Activated T-helper 1 cell treated with Interleukin-2 at 50 U/mL for 16 hours (primary cell): ENCODE measurements around the gene CCDC40.

Experiments
- DNase-seq: peaks from one replicate; pipeline ENCODE4 v3.0.0-alpha.2; 2020; ENCODE audit warnings: low read depth

The CCDC40 gene

GRCh38 chr17:80000136-80000535 is 36.3 kb upstream of the CCDC40 start:
- no peak for DNase-seq

DNA sequence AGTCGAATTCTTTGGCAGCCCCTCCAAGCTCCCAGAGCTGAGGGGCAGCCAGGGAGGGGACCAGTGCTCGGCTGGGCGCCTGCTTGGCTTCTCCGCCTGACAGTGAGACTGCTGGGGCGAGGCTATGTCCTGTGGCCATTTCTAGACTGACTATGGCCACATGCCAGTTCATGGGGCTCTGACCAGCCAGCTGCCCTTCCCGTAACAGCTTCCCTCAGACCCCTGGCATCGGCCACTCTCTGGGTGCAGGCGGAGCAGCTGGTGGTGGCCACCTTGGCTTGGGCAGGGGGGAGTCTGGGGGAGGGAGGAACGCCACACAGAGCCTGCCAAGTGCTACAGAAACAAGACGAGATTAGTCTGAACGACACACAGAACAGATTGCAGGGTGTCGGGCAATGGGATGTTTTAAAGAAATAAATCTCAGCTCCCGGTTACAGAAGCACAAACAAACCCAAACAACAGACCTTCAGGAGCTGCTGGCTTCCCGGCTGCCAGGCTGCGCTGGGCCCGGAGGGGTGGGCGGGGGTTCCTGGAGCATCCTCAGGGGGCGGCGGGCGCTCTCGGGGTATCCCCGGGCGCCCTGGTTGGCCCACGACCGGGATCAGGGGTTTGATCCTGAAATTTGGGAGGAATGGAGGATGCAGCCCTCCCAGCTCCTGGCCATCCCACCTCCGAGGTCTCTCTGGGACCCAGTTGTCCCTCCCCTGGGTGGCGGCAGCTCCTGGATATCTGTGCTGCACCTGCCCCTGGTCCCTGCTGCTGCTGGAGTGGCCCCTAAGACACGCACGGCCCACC is 35.3 kb upstream of the CCDC40 start:
- no peak for DNase-seq

DNA sequence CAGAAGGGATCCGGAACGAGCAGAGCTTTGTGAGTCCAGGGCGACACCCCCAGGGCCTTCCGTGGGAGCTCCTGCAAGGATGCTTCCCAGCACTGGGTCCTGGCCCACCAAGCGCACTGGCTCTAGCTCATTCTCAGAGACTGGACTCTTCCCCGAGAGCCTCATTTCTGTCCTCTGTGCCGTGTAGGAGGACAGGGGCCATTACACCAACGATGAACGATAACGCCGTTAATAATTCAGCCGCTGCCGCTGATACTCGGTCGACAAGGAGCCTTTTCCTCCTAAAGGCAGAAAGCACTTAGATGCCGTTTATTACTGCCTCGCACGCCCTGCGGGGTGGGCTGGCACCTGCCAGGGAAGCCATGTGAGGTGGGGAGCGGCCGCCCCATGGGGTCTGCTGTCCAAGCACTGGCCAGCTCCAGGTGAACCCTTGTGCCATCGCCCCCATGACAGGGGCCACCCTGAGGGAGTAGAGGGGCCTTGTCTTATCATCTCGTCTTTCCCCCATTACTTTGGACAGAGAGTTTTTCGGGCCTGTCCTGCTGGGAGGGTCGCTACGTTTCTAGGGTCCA is 34.3 kb upstream of the CCDC40 start:
- no peak for DNase-seq

DNA sequence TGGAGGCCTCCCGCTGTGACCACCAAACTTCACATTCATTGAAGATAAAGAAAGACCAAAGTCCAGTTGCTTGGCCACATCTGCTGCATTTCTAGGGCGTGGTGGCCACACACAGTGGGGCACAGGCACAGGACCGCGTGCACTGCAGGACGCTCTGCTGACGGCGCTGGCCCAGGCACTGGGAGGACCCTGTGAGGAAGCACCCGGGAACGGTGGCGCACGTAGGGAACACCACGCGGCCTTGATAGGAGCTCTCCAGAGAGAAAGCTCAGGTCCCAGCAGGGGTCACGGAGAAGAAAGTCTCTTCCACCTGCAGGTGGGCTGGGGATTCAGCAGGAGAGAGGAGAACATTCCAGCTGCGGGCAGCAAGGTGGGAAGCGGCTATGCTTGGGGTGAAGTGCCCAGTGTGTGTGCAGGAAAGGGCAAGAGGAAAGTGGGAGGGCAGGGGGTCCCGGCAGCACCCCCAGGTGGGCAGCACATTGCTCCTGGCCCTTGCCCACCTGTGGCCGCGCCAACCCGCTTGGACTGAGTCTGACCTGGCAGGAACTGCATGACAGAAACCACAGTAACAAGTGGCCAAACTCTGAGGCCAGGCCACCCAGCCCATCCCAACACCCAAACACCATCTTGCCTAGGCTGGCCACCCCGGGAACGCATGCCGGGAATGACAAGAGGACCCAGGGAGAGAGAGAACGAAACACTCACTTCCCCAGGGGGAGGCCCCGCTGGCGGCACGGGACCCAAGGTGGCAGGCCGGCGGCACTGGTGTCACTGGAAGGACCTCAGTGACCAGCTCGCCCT is 33.6 kb upstream of the CCDC40 start:
- no peak for DNase-seq

- no peak for DNase-seq
These were observed 32.5 kb upstream of the CCDC40 start for GRCh38 chr17:80003969-80004368.

DNA sequence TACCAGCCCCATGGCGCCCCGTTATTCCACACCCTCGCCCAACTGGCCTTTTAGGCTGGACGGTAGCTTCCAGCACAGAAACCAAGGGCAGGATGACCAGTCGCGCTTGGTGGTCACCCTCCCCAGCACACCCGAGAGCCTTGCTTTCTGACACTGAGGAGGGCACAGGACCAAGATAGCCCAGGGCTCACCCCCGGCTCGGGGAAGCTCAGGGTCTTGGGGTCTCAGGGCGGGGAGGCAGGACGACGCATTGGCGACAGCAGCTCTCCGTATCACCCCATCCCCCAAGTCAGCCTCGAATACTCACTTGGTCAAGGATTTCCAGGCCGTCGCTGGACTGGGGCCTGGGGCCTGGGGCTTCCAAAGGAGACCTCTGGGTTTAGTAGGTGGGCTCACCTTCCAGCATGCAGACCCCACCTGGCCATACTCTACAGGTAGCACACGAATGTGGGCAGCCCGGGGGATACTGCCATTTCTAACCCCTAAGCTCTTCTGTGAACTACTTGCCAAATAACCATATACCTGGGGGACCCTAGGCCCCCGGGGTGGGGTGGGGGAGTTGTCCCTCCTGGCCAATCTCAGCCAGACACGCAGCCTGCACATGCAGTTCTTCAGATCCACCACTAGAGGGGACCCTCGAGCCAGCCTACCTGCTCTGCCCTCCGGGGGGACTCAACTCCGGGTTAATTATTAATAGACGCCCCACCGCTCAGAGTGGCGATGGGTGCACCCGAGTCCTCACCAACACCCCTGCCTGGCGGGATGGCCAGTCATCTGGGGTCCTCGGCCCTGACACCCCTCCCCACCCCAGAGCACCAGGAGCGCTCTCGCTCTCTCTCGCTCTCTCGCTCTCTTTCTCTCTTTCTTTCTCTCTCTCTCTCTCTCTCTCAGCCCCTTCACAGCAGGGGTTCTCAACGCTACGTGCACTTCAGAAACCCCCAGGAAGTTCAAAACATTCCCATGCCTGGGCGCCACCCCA is 30.8 kb upstream of the CCDC40 start:
- DNase-seq, result peak; percentile 39

DNA sequence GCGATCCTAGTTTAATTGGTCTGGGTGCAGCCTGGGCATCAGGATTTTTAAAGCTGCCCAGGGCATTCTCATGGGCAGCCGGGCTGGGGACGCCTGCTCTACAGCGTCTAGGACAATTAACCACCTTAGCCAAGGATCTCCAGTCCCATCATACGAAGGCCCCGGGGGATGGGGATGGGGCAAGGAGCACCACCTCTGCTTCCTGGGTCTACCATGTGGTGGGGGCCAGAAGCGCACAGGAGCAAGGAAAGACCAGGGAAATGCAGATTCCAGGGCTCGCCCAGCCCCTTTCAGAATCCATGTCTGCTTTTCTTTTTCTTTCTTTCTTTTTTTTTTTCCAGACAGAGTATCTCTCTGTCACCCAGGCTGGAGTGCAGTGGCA is 30.1 kb upstream of the CCDC40 start:
- DNase-seq, result no peak

DNA sequence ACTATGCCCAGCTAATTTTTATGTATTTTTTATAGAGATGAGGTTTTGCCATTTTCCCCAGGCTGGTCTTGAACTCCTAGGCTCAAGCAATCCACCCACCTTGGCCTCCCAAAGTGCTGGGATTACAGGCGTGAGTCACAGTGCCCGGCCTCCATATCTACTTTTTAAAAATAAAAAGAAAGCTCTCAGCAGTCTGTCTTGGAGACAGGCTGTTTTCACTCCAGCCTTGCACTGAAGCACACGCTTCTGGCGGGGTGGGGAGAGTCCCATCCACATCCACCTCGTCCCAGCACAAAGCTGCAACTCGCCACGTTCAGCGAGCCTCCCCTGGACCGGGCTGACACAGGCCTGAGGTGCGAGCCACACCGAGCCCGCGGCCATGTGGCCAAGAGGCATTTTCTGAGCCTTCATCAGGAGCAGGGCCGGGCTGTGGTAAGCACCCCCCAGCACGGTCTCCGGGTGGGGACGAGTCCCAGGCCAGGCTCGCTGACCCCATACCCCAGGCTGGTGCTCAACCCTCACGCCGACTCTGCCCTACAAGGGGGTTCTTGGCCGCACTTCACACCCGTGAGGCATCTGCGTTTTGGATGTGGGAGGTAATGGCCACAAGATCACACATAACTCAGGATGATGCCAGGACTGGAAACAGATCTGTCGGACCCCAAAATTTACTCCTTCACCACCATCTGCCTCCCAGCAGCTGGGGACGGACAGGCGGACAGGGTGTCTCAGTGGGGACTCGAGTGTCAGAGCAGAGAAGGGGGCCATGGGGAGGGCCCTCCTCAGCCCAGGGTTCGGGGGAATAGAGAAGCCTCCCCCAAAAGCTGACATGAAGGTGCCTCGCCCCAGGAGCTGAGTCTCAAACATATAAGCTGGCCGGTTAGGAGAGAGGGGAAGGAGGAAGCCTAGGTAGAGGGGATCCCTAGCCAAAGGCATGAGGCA is 29.4 kb upstream of the CCDC40 start:
- DNase-seq, result no peak

GRCh38 chr17:80007939-80008338 is 28.5 kb upstream of the CCDC40 start:
- DNase-seq, result no peak

DNA sequence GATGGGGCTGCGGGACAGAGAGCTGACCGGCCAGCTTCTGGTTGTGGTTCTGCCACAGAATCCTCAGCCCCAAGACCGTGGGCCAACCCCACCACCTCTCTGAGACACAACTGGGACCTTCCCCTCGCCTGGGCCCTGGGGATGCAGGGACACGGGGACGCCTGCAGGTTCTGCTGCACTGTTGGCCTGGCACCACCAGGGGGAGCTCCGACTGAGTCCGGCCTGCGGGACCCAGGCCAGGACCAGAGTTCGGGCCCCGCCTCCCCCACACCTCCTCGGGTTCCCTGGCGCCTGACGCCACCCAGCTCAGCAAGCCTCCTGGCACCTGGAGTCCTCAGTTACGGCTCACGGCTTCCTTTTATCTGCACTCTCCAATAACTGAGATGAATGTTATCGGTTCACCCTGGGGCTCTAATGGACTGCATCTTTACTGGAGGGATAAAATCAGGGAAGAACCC is 28.0 kb upstream of the CCDC40 start:
- peak; percentile 57 for DNase-seq

GRCh38 chr17:80008848-80009247 is 27.6 kb upstream of the CCDC40 start:
- DNase-seq, result no peak

DNA sequence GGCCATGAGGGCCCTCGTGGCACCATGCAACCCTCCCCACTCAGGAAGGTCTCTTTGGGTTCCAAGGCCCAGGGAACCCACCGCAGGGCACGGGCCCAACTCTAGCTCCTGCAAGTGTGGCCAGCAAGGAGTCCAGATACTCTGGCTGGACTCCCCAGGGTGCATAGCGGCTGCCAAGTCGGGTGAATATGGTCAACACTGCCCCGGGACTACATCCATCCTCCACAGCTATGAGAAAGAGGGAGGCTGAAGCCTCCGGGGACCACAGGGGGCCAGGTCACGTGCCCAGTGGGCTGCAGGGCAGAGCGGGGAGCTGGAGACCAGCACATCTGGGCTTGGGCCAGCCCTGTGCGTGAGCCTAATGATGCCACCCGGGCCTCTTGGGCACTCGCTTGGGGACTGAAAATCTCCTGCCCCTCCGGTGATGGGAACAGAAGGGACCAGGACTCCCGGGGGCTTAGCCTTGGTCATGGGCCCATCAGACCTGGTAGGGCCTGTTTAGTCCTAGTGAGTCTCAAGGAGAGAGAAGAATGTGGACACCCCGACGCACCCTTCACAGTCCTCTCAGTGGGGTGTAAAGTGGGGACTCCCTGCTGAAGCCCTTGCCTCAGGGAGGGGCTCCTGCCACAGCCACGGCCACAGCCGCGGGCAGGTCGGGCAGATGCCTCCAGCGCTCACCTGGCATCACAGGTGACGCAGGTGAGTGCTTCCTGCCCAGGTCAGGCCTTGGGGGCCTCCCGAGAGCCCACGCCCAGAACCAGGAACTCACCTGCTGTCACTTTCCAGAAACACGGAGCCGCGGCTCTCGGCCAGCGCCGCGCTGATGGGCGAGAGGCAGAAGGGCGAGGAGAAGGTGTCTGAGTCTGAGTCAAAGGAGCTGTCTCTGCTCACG is 26.8 kb upstream of the CCDC40 start:
- no peak for DNase-seq

DNA sequence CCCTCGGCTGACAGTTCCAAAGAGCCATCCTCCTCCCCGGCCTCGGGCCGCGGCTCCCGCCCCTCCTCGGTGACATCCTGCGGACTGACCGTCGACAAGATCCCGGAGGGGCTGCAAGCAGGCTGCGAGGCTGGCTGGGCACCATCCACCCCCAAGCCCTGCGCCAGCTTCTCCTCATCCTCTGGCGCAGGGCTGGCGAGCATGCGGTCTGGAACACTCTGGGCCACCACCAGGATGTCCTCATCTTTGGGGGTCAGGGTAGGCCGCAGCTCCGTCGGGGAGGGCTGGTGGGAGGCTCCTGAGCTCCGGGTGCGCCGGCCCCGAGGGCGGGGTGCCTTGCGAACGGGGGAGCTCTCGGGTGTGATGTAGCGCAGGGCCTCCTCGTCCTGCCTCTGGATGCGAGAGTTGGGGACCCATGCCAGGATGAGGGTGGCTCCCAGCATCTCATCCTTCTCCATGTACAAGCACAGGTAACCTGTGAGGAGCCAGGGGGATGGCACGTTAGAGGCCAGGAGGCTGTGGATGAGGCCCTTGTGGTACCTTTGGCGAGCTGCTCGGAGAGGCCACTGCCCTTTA is 26.1 kb upstream of the CCDC40 start:
- DNase-seq, result no peak

DNA sequence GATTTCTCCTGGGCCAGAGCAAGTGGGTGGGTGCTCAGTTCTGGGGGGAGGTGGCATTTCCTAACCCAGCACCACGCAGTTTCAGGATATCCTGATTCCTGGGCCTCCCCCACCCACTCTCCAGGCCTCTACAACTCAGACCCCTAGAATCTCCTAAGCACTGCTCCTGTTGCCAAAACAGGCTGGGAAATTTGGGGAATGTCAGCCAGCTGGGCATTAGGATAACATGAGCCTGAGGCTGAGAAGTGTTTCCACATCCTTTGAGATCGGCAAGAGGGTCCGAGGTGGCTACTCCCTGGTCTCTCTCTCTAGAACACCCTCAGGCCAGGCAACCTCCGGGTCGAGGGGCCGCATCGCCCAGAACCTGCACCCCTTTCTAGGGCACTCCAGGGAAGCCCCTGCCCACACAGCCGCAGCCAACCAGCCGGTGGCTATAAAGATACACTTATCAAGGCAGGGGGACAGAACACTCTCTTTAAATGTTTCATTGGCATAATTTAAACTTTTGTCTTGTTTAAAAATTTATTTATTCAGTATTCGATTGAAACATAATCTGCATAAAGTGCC is 24.4 kb upstream of the CCDC40 start:
- no peak for DNase-seq

DNA sequence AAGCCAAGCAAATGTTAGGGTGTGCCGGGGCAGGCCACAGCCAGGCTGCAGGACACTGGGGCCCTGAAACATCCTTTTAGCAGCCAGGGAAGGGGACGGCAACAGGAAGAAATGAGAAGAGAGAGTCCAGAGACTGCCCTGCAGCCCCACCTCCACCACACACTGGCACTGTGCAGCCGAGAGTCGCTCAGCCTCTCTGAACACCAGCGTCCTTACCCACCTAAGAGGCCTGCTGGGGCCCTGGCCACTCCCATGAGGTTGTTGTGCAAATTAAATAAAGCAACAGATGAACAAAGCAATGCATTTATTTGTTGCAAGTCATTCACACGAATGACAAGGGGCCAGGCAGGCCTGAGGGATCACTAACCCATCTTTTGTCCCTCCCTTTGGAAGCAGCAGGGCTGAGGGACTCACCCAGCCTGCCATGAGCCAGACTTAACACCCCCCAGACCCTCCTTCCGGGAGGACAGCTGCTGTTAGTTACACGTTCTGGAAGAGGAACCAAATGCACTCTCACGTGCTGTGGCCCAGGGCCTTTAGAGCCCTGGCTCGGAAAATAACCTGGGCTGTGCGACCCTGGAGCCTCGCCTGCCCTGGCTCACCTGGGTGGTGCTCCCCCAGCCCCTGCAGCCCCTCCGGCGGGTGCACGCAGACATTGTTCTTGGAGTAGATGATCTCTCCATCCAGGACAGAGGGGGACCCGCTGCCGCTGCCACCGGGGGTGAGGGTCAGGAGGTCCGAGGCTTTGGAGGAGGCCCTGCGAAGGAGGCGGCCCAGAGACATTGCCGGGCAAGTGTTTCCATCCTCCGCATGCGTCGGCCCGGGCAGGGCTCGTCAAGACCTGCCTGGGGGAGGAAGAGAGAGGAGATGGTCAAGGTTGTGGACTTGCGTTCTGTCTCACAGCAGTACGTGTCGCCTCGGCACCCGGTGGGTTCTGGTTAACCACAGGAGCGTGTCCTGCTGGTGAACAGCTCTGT is 23.4 kb upstream of the CCDC40 start:
- no peak for DNase-seq

DNA sequence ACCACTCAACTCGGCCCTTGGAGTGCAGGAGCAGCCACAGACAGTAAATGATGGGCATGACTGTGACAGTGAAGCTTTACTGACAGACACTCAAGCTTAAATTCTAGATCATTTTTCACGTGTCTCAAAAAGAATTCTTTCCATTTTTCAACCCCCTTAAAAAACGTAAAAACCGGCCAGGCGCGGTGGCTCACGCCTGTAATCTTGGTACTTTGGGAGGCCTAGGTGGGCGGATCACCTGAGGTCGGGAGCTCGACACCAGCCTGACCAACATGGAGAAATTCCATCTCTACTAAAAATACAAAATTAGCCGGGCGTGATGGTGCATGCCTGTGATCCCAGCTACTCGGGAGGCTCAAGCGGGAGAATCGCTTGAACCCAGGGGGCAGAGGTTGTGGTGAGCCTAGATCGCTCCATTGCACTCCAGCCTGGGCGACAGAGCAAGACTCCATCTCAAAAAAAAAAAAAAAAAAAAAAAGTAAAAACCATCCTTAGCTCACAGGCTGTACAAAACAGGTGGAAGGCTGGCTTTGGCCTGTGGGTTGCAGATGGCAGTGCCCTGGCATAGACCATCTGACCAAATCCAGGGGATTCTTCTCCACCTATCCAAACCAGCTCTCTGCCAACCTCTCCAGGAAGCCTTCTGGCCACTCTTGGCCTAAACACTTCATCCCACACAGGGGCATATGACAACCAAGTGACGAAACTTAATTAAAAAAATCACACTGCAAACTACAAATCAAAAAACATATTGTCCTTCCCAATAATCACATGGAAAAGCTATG is 19.0 kb upstream of the CCDC40 start:
- DNase-seq, result no peak
